Keratinocyte (primary cell): Measurements from ENCODE around the gene SMYD3. TPM values are rescaled to one million over a fixed set of nuclear protein-coding genes. Genes with fewer than 3 reads are reported as not detected.

ENCODE experiments used
- DNase-seq: peaks from one replicate; pipeline ENCODE4 v3.0.0-alpha.2; 2011; ENCODE audit warnings: low read depth, missing footprints, low spot score
- FAIRE-seq: peaks from 2 replicates; lab custom pipeline; 2011; peaks lifted over from hg19 to GRCh38; lab: Jason Lieb, UNC
- H2AFZ ChIP-seq: 2 replicates; pipeline ENCODE4 v1.6.0; 2012; ENCODE audit warnings: low read length, control low read depth, inconsistent platforms; ENCODE audit not compliant: control insufficient read depth
- H3K27ac ChIP-seq: 2 replicates; pipeline ENCODE4 v1.5.1; 2011; ENCODE audit warnings: low read length; ENCODE audit not compliant: control insufficient read depth, insufficient read depth
- H3K27me3 ChIP-seq: 3 replicates; pipeline ENCODE4 v1.6.0; 2011; ENCODE audit warnings: low read length; ENCODE audit not compliant: control insufficient read depth, insufficient read depth; ENCODE audit errors: extremely low read depth
- H3K36me3 ChIP-seq, 2 experiments: 2 replicates in 1 of 2; 3 replicates in 1 of 2; pipeline ENCODE4 v1.5.1; 2011; ENCODE audit warnings: low read length in 2 of 2, mild to moderate bottlenecking in 1 of 2; ENCODE audit not compliant: control insufficient read depth in 2 of 2, insufficient read depth in 2 of 2; ENCODE audit errors: extremely low read depth in 1 of 2
- H3K4me1 ChIP-seq: 3 replicates; pipeline ENCODE4 v1.5.1; 2011; ENCODE audit warnings: low read length; ENCODE audit not compliant: control insufficient read depth, insufficient read depth; ENCODE audit errors: extremely low read depth
- H3K4me2 ChIP-seq: 3 replicates; pipeline ENCODE4 v1.6.0; 2011; ENCODE audit warnings: low read depth, low read length; ENCODE audit not compliant: control insufficient read depth, insufficient read depth; ENCODE audit errors: extremely low read depth
- H3K4me3 ChIP-seq, 3 experiments: fragments of 200-600 bp in 1 of 3; sonication (generic) in 1 of 3; 2 replicates in 2 of 3; 3 replicates in 1 of 3; pipeline ENCODE4 v1.5.1; 2011 to 2016; ENCODE audit warnings: low read length in 3 of 3, mild to moderate bottlenecking in 3 of 3, control low read depth in 2 of 3, inconsistent platforms in 1 of 3, low read depth in 1 of 3, mixed read lengths in 1 of 3, mixed run types in 1 of 3, moderate library complexity in 1 of 3; ENCODE audit not compliant: control insufficient read depth in 2 of 3, insufficient read depth in 2 of 3; ENCODE audit errors: extremely low read depth in 1 of 3
- H3K79me2 ChIP-seq: 2 replicates; pipeline ENCODE4 v1.6.0; 2012; ENCODE audit warnings: low read length; ENCODE audit not compliant: control insufficient read depth, insufficient read depth
- H3K9ac ChIP-seq: 3 replicates; pipeline ENCODE4 v1.6.0; 2011; ENCODE audit warnings: low read length; ENCODE audit not compliant: control insufficient read depth, insufficient read depth; ENCODE audit errors: extremely low read depth
- H3K9me1 ChIP-seq: 3 replicates; pipeline ENCODE4 v1.6.0; 2011; ENCODE audit warnings: low read length; ENCODE audit not compliant: control insufficient read depth, insufficient read depth; ENCODE audit errors: extremely low read depth
- H3K9me3 ChIP-seq: 2 replicates; pipeline ENCODE4 v1.5.1; 2012; ENCODE audit warnings: low read depth, low read length; ENCODE audit not compliant: control insufficient read depth
- H4K20me1 ChIP-seq: 3 replicates; pipeline ENCODE4 v1.6.0; 2011; ENCODE audit warnings: low read length; ENCODE audit not compliant: control insufficient read depth, insufficient read depth; ENCODE audit errors: extremely low read depth
- CTCF ChIP-seq, 3 experiments: IDR thresholded peaks in 1 of 3; conservative IDR thresholded peaks in 1 of 3; optimal IDR thresholded peaks in 1 of 3; 2 replicates in 2 of 3; 3 replicates in 1 of 3; pipeline versions ENCODE3 to v1.5.1; 2011; ENCODE audit warnings: low read length in 3 of 3, mild to moderate bottlenecking in 3 of 3, moderate library complexity in 2 of 3, control low read depth in 1 of 3, inconsistent platforms in 1 of 3; ENCODE audit not compliant: insufficient read depth in 2 of 3; ENCODE audit errors: extremely low read depth in 1 of 3
- EZH2 ChIP-seq: IDR thresholded peaks from one replicate; pipeline ENCODE4 v1.6.1; 2012; ENCODE audit warnings: inconsistent platforms, mild to moderate bottlenecking, low read length, moderate library complexity
- dilution Hi-C: fragments of 300-500 bp; cut with MboI; formaldehyde crosslinking; loops from one replicate; pipeline ENCODE4 v1.7.0; 2020; ENCODE audit warnings: low sequenced_read_pairs; ENCODE audit not compliant: extremely low pct_ligation_motif_present
- polyA plus RNA-seq, 5 experiments: library from polyadenylated mRNA; depleted of rRNA in 3 of 5; stranded (reverse) in 3 of 5; stranded (forward) in 1 of 5; unstranded in 1 of 5; fragments of >200 nt; gene quantifications; 1 replicate in 1 of 5; 2 replicates in 3 of 5; 3 replicates in 1 of 5; pipeline versions ENCODE4 v1.2.1 to v1.2.3, GENCODE V29; 2011 to 2012; ENCODE audit warnings: missing spikeins in 2 of 5, low read depth in 1 of 5, low replicate concordance in 1 of 5

SMYD3 gene
- polyA plus RNA-seq, 1 donor (not counting 4 experiments of a cell fraction or from before 2014, with no cell fraction given), result 31.0 TPM

GRCh38 chr1:246294263-246294662 is 212.8 kb downstream of the SMYD3 start:
- H3K79me2 ChIP-seq, result no peaks in the 10 kb centered on the region
- dilution Hi-C loops, result no loop called here
- no peaks in the 10 kb centered on the region for H3K9me3 ChIP-seq
- no peak overlapping the region for H3K9ac ChIP-seq
- no peaks in the 10 kb centered on the region for H3K27me3 ChIP-seq
- peaks cover 22% of the 10 kb centered on the region for H3K4me1 ChIP-seq
- H3K27ac ChIP-seq, result no peak overlapping the region
- H3K36me3 ChIP-seq, result no peaks in the 10 kb centered on the region
- FAIRE-seq (no peak), DNase-seq (no peak)
- H3K4me3 ChIP-seq, result no peak overlapping the region
- no peak for TF ChIP-seq CTCF (optimal IDR thresholded peaks at IDR 0.05 in 1 of 3, IDR thresholded peaks at IDR 0.05 in 1 of 3, conservative IDR thresholded peaks at IDR 0.05 in 1 of 3; ENCODE audit: extremely low read depth in 1 of 3, insufficient read depth in 2 of 3, low read length in 3 of 3)
- no peak for TF ChIP-seq EZH2
- no peak overlapping the region for H2AFZ ChIP-seq
- no peak overlapping the region for H3K4me2 ChIP-seq
- H4K20me1 ChIP-seq, result no peaks in the 10 kb centered on the region
- H3K9me1 ChIP-seq, result no peaks in the 10 kb centered on the region

- Histone ChIP-seq H3K27me3 (no peaks in the 10 kb centered on the region), H3K9me3 (no peaks in the 10 kb centered on the region), H3K4me3 (no peak overlapping the region), H2AFZ (no peak overlapping the region), H3K4me1 (peaks cover 22% of the 10 kb centered on the region), H3K27ac (no peak overlapping the region), H3K9ac (no peak overlapping the region), H3K4me2 (no peak overlapping the region), H3K79me2 (no peaks in the 10 kb centered on the region), H4K20me1 (no peaks in the 10 kb centered on the region), H3K9me1 (no peaks in the 10 kb centered on the region), H3K36me3 (no peaks in the 10 kb centered on the region)
- TF ChIP-seq EZH2 (no peak), CTCF (optimal IDR thresholded peaks at IDR 0.05 in 1 of 3, IDR thresholded peaks at IDR 0.05 in 1 of 3, conservative IDR thresholded peaks at IDR 0.05 in 1 of 3; ENCODE audit: extremely low read depth in 1 of 3, insufficient read depth in 2 of 3, low read length in 3 of 3) (no peak)
- dilution Hi-C loops, result no loop called here
- no peak for DNase-seq
- no peak for FAIRE-seq
Observed at GRCh38 chr1:246293366-246294121, 213.5 kb downstream of the SMYD3 start.
